ENCODE measurements around the gene C6orf136. TPM values are rescaled to one million over a fixed set of nuclear protein-coding genes. Genes with fewer than 3 reads are reported as not detected.

The C6orf136 gene
- total RNA-seq, 1 experiment from 2014 or later: 25.0 TPM

DNA sequence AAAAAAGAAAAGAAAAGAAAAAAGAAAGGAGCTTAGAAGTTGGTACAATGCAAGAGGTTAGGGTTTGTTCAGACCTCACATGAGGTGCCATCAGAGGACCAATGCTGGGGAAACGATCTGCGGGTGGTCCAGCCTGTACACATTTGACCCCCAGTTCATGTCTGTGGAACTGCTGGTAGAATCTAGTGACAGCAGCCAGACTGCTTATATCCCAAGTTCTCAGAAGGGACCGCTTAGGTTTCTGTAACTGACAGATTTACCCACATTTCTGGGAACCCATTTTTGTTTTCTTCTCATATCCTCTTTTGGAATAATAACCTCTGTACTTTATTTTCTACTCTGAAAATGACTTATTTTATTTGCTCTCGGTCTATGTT, 34.8 kb downstream of the C6orf136 start:
- H3K27ac ChIP-seq (ENCODE audit: low read depth, low read length, poor library complexity, severe bottlenecking): peak overlapping the region; percentile 80

DNA sequence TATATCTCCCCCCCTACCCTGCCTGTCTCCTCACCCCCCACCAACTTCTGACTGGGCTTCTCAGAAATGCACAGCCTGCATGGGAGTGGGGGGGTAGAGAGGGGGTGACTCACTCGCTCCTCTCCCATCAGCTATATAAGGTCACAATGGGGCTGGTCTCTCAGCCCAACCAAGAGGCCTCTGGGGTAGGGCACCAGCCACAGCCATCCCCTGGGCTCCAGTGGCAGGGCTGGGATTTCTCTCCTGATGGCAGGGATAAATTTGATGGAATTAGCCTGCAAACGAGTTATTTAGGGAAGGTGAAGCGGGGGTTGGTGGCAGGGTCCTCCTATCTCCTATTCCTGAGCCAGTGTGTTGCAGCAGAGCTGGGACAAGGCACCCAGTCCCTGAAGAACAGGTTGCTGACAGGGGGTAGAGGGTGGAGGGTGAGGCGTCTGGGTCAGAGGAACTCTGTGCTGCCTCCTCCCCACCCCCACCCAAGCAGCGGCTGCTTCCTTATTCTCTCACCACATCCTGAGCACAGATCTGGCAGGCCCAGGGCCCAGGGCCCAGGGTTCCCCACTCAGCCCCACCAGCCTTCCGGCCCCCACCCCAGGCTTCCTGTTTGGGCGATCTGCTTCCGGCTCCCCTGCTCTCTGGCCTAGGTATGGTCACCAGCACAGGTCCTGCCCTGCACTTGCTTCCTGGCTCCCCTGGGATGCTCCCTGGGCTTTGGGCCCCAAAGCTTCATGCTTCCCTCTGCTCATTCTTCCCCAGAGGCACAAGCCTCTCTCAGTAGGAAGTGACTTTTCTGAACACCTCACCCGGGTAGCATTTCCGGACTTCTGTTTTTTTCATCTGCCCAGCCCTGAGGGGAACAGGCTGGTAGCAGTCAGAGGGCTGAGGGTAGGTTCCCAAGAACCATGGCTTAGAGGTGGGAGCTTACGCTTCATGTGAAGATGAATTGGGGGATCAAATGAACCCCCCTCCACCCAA, 35.5 kb downstream of the C6orf136 start:
- ChIA-PET POLR2A (ENCODE audit: low non-redundant PET) (no interaction called here), CTCF (interaction anchor here (1.1 to 1.7 kb wide), 2 partner anchors 48 to 49 kb away, joined by 5 read pairs; no protein-coding TSS in a partner anchor)
- DNase-seq (ENCODE audit: low spot score): peak; percentile 75
- Histone ChIP-seq H3K36me3 (ENCODE audit: insufficient read depth, low read length, poor library complexity, severe bottlenecking) (peaks cover 7% of the 10 kb centered on the region), H3K4me3 (ENCODE audit: low read depth, low read length, poor library complexity, severe bottlenecking) (peak overlapping the region; percentile 88), H3K27me3 (replicated peaks; ENCODE audit: insufficient read depth, low read depth, low read length, poor library complexity) (no peaks in the 10 kb centered on the region), H3K9me3 (ENCODE audit: low read depth, low read length, poor library complexity, severe bottlenecking) (no peaks in the 10 kb centered on the region), H3K27ac (ENCODE audit: low read depth, low read length, poor library complexity, severe bottlenecking) (peak overlapping the region; percentile 80), H3K4me1 (ENCODE audit: insufficient read depth, low read length, poor library complexity, severe bottlenecking) (peaks cover 42% of the 10 kb centered on the region)
- BruUV-seq (replicated peaks): no TSS peak
- no peak for TF ChIP-seq EZH2 (IDR thresholded peaks at IDR 0.05; ENCODE audit: borderline replicate concordance, low read depth, low read length, poor library complexity, severe bottlenecking)
- TF ChIP-seq, protein P1, sequence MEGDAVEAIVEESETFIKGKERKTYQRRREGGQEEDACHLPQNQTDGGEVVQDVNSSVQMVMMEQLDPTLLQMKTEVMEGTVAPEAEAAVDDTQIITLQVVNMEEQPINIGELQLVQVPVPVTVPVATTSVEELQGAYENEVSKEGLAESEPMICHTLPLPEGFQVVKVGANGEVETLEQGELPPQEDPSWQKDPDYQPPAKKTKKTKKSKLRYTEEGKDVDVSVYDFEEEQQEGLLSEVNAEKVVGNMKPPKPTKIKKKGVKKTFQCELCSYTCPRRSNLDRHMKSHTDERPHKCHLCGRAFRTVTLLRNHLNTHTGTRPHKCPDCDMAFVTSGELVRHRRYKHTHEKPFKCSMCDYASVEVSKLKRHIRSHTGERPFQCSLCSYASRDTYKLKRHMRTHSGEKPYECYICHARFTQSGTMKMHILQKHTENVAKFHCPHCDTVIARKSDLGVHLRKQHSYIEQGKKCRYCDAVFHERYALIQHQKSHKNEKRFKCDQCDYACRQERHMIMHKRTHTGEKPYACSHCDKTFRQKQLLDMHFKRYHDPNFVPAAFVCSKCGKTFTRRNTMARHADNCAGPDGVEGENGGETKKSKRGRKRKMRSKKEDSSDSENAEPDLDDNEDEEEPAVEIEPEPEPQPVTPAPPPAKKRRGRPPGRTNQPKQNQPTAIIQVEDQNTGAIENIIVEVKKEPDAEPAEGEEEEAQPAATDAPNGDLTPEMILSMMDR (conservative IDR thresholded peaks at IDR 0.05; ENCODE audit: low read depth, low read length): no peak
- intact Hi-C loops (cut with micrococcal nuclease; ENCODE audit: unreplicated experiment): no loop called here

More for the DNA sequence above, 34.8 kb downstream of the C6orf136 start:
- Histone ChIP-seq H3K4me3 (ENCODE audit: low read depth, low read length, poor library complexity, severe bottlenecking) (peak overlapping the region; percentile 88), H3K4me1 (ENCODE audit: insufficient read depth, low read length, poor library complexity, severe bottlenecking) (peaks cover 42% of the 10 kb centered on the region), H3K36me3 (ENCODE audit: insufficient read depth, low read length, poor library complexity, severe bottlenecking) (peaks cover 13% of the 10 kb centered on the region), H3K27me3 (replicated peaks; ENCODE audit: insufficient read depth, low read depth, low read length, poor library complexity) (no peaks in the 10 kb centered on the region), H3K9me3 (ENCODE audit: low read depth, low read length, poor library complexity, severe bottlenecking) (no peaks in the 10 kb centered on the region)
- BruUV-seq (replicated peaks): no TSS peak
- DNase-seq (ENCODE audit: low spot score): no peak
- intact Hi-C loops (cut with micrococcal nuclease; ENCODE audit: unreplicated experiment): no loop called here
- TF ChIP-seq, protein P1 (conservative IDR thresholded peaks at IDR 0.05; ENCODE audit: low read depth, low read length): no peak
- TF ChIP-seq EZH2 (IDR thresholded peaks at IDR 0.05; ENCODE audit: borderline replicate concordance, low read depth, low read length, poor library complexity, severe bottlenecking): no peak
- CTCF ChIA-PET: interaction anchor here (1.1 kb wide), 1 partner anchor 49 kb away, joined by 5 read pairs; no protein-coding TSS in a partner anchor
- POLR2A ChIA-PET (ENCODE audit: low non-redundant PET): no interaction called here

DNA sequence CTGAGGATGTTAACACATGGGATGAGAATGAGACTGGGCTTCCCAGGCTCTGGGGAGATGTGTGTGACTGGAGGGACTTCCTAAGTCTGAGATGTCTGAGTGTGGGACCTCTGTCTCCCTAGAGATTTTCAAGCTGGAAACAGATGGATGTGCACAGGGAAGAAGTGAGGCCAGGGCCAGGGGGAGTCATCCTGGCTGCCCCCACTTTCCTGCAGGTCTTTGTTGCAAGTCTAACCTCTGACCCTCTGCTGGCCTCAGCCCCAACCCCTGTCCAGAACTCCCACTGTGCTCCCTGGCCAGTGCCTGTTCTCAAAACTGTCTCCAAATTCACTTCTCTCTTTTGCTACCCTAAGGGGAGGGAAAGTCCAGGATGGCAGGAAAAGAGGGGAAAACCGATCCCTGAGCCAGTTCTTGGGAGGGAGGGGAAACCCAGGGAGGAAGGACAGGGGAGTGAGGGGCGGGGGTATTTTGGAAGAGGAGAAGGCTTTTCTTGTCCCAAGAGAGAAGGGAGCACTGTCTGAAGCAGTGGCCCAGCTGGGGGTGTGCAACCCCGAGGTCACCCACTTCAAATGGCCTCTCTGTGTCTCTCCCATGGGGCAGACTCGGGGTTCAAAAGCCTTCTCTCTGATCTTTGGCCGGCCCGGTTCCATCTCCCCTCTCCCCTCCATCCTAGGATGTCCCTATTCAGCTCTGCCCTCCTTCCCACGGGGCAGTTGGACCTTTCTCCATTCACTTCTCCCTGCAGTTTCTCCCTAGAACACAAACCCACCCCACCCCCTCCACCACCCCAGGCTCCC, 36.4 kb downstream of the C6orf136 start:
- Histone ChIP-seq H3K27me3 (replicated peaks; ENCODE audit: insufficient read depth, low read depth, low read length, poor library complexity) (no peaks in the 10 kb centered on the region), H3K4me3 (ENCODE audit: low read depth, low read length, poor library complexity, severe bottlenecking) (peak overlapping the region; percentile 88), H3K4me1 (ENCODE audit: insufficient read depth, low read length, poor library complexity, severe bottlenecking) (peaks cover 48% of the 10 kb centered on the region), H3K36me3 (ENCODE audit: insufficient read depth, low read length, poor library complexity, severe bottlenecking) (no peaks in the 10 kb centered on the region), H3K9me3 (ENCODE audit: low read depth, low read length, poor library complexity, severe bottlenecking) (no peaks in the 10 kb centered on the region), H3K27ac (ENCODE audit: low read depth, low read length, poor library complexity, severe bottlenecking) (peak overlapping the region; percentile 80)
- DNase-seq (ENCODE audit: low spot score): no peak
- POLR2A ChIA-PET (ENCODE audit: low non-redundant PET): interaction anchor here (0.6 kb wide), 1 partner anchor 1053 kb away, joined by 3 read pairs; the partner anchor contains the start of gene CLIC1
- no peak for TF ChIP-seq EZH2 (IDR thresholded peaks at IDR 0.05; ENCODE audit: borderline replicate concordance, low read depth, low read length, poor library complexity, severe bottlenecking)
- TF ChIP-seq, protein P1 (conservative IDR thresholded peaks at IDR 0.05; ENCODE audit: low read depth, low read length): no peak
- intact Hi-C loops (cut with micrococcal nuclease; ENCODE audit: unreplicated experiment): no loop called here
- CTCF ChIA-PET: interaction anchor here (1.7 kb wide), 1 partner anchor 47 kb away, joined by 5 read pairs; no protein-coding TSS in a partner anchor
- BruUV-seq (replicated peaks): no TSS peak
